ENCODE data around the gene MKRN3.
"Not testable (repeated sequence)": the region's sequence is repeated elsewhere in the genome, so short reads cannot be mapped to it uniquely, and the experiment has no call there.

Gene MKRN3

DNA sequence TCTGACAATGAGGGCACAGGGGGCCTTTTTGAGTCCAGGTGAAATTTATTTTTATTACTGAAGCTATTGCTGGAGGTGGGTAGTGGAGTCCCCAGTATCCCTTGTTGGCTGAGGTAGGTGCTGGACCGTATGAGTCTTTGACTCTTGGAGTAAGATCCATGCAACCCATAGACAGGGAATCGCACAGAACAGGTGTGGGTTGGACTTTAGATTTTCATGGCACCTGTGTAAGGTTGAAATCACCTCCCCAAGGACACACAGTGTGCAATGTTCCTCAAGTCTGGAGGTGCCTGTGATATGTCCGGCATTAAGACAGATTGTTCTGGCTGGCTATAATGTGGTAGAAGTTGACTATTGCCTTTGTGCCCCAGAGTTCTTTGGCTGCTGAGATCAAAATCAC lies 23.5 kb downstream of the MKRN3 start:
- no peak for DNase-seq (ENCODE audit: low read depth)

DNA sequence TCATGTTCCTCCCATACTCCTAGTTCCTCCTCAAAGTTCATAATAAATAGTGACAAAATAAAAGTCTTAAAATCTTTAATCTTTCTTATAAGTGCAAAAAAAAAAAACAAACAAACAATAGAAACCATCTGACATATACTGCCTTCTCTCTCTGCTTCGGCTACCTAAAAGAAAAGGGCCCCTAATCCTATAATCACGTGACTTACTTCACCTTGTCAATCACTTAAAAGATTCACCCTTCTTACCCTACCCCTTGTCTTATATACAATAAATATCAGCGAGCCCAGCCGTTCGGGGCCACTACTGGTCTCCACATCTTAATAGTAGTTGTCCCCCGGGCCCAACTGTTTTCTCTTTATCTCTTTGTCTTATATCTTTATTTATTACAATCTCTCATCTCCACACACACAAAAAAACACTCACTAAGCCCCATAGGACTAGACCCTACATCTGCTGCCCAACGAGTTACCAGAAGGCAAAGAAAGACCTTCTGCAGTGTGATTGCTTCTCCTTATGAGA lies 28.8 kb downstream of the MKRN3 start:
- no peak for DNase-seq (ENCODE audit: low read depth)

DNA sequence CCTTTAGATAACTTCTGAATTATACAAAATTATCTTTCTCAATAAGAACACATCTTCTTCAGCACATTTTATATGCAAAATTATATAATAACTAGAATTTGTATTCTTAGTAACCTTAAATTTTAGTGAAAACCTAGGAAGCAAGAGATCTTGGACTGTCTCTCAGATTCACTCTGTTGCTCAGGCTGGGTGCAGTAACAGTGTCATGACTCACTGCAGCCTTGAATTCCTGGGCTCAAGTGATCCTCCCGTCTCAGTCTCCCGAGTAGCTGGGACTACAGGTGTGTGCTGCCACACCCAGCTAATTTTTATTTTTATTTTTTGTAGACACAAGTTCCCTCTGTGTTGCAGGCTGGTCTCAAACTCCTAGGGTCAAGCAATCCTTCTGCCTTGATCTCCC lies 29.9 kb downstream of the MKRN3 start:
- no peak for DNase-seq (ENCODE audit: low read depth)

DNA sequence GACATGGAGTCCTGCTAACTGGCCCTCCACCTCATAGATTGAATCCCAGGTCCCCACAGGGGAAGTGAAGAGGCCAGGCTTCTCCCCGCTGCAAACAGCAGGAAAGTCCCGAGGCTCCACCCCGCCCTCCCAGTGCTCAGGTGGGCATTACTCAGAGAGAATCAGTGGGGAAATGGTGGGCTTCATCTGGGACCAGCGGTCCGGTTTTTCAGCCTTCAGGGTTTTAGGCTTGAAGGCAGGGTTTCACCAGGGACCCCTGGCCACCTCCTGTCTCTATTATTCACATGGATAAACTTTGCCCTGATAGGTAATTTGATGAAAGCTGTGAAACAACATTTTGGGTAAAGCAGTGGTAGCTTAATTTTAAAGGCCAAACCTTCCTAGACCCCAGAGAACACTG lies 31.3 kb downstream of the MKRN3 start:
- no peak for DNase-seq (ENCODE audit: low read depth)

DNA sequence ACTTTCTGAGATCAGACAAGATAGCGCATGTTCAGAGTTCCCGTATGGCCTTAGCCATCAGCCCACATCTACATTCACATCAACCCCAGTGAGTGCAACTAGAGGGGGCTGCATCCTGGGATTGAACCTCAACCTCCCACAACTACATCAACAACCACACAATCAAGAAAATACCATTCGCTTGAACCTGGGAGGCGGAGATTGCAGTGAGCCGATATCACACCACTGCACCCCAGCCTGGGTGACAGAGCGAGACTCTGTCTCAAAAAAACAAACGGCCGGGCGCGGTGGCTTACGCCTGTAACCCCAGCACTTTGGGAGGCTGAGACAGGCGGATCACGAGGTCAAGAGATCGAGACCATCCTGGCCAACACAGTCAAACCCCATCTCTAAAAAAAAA lies 31.8 kb downstream of the MKRN3 start:
- DNase-seq (ENCODE audit: low read depth): not testable (repeated sequence)

DNA sequence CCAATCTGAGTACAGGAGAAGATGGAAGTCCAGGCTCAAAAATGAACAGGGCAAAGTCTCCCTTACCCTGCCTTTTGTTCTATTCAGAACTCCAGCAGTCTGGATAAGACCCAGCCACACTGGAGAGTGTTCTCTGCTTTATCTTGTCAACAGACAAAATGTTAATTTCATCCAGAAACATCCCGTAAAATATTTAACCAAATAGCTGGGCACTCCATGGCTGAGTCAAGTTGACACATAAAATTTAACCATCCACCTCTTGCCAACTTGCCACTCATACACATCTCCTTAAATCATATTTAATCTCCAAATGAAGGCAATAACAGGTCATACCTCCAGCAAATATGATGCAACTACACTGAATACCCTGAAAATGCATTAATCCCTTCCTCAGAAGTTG lies 33.6 kb downstream of the MKRN3 start:
- no peak for DNase-seq (ENCODE audit: low read depth)

DNA sequence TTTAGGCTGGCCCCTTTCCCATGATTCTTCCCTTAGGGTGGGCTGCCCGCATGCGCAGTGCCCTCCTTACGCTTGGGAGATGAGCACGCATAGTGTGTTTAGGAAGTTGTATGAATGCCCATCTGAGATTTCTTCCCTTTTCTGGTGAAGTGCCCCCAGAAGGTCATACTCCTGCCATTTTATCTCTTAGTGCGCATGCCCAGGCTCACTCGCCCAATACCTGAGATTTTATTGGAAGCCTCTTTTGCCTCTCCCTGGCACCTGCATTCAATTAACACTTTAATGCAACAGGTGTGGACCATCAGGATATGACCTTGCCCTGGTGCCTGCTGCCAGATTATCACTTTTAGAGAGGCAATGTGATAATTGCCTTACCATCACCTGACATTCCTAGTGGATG lies 36.6 kb downstream of the MKRN3 start:
- DNase-seq (ENCODE audit: low read depth): no peak

DNA sequence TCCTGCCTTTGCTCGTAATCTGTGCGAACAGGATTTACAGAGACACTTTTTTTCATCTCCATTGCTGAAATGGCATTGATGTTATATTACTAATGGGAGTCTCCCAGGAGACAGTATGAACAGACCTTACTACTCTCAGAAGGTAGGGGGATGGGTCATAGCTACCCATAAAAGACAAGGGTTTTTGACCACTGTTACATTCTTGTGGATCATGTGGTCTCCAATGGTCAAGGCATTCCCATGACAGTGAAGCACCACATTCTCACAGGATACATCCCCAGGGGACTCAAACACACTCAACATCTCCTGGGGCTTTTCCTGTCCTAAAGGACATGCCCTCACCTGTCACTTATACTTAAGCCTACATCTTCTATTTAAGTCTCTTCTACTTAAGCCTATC lies 40.8 kb downstream of the MKRN3 start:
- DNase-seq (ENCODE audit: low read depth): no peak

DNA sequence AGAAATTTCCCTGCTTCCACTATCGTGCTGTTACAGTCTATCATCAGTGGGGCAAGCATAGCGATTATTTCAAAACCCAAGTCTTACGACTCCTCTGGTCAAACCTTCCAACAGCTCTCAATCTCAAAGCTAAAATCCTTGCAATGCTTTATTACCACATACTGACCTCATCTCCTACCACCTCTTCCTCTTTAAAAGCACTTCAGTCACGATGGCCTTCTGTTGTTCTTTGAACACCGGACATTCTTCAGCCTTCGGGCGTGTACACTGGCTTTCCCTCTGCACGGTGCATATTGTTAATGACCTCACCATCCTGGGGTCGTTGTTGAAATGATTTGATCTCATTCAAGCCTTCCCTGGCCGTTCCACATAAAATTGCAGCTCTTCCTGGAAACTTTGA lies 51.1 kb downstream of the MKRN3 start:
- no peak for DNase-seq (ENCODE audit: low read depth)
